Activated T-helper 1 cell treated with anti-CD3 and anti-CD28 coated beads, Interleukin-2, amount 50 U/mL, for 16 hours (primary cell): ENCODE results near the gene YWHAG.
A peak's percentile ranks its signal among the peaks of the same experiment; 100 is the strongest.
"Not testable (repeated sequence)": the region's sequence is repeated elsewhere in the genome, so short reads cannot be mapped to it uniquely, and the experiment has no call there.

Source experiments
- DNase-seq, 2 donors: peaks; one replicate each; pipeline ENCODE4 v3.0.0-alpha.2; 2020; ENCODE audit warnings: low read depth in 1 of 2, low spot score in 1 of 2

YWHAG gene

GRCh38 chr7:76380623-76380966 lies 21.8 kb upstream of the YWHAG start:
- DNase-seq, result no peak

- DNase-seq, result no peak
Observed at GRCh38 chr7:76377186-76377918, 18.6 kb upstream of the YWHAG start.

- no peak for DNase-seq
Observed at GRCh38 chr7:76375251-76375650, 16.5 kb upstream of the YWHAG start.

GRCh38 chr7:76372984-76373833 lies 14.4 kb upstream of the YWHAG start:
- no peak for DNase-seq

GRCh38 chr7:76371396-76371795 lies 12.6 kb upstream of the YWHAG start:
- DNase-seq, result no peak

DNA sequence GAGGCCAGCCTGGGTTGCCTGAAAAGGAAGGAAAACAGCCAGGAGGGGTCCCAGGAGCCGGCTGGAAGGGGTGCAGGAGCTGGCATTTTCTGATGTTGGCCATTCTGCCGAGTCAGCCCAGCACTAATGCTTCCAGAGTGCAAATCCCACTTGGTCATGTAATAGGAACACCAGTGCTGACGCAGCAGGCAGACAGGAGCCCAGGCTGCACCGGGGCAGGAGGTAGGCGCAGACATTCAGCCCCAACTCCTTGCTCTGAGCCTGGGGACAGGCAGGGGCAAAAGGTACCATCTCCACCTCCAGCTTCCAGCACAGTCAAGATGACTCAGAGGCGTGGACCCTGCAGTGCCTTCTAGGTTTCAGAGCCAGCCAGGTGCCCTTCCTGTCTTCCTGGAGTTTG lies 10.2 kb upstream of the YWHAG start:
- DNase-seq, result no peak

GRCh38 chr7:76368190-76368589 lies 9.4 kb upstream of the YWHAG start:
- no peak for DNase-seq

- no peak for DNase-seq
Observed at GRCh38 chr7:76364198-76364584, 5.4 kb upstream of the YWHAG start.

- not testable (repeated sequence) for DNase-seq
Observed at GRCh38 chr7:76363754-76364153, 5.0 kb upstream of the YWHAG start.

DNA sequence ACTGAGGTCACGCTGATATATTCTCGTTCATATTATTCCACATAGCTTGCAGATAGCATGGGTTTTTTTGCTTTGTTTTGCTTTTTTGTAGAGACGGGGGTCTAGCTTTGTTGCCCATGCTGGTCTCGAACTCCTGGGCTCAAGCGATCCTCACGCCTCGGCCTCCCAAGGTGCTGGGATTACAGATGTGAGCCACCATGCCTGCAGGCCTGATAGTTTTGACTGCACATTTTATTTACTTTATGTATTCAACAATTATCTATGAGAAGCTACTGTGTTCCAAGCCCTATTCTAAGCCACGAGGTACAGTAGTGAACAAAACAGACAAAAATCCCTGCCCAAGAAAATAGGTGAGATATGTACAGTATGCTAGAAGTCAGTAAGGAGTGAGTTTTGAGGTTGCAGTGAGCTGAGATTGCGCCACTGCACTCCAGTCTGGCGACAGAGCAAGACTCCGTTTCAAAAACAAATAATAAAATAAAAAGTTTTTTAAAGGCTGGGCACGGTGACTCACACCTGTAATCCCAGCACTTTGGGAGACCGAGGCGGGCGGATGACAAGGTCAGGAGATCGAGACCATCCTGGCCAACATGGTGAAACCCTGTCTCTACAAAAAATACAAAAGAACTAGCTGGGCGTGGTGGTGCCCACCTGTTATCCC lies 1.3 kb upstream of the YWHAG start:
- DNase-seq, result no peak

- DNase-seq, result peak; percentile 79 to 92
Observed at GRCh38 chr7:76359111-76359977, 553 bp upstream of the YWHAG start.

DNA sequence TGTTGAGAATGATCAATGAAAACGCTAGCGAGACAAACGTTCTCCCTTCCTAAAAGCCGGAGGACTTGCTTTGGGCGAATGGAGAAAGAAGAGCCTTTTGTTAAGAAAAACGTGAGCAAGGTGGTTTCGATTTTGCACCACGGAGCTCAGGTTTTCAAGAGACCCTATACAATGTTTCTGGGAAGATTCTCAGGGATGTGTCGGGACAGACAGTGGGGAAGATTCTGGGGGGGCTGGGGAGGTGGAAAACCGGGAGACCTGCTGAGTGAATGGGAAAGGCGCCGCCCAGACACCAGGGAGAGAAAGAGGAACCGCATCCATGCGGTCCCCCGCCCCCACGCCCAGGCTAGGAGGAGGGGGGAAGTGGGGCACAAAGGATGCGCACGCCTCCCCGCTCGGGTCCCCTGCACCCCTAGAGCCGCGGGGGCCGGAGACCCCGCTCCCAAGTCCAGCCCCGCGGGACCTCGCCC lies 745 bp downstream of the YWHAG start:
- DNase-seq, result peak; percentile 15 to 33

DNA sequence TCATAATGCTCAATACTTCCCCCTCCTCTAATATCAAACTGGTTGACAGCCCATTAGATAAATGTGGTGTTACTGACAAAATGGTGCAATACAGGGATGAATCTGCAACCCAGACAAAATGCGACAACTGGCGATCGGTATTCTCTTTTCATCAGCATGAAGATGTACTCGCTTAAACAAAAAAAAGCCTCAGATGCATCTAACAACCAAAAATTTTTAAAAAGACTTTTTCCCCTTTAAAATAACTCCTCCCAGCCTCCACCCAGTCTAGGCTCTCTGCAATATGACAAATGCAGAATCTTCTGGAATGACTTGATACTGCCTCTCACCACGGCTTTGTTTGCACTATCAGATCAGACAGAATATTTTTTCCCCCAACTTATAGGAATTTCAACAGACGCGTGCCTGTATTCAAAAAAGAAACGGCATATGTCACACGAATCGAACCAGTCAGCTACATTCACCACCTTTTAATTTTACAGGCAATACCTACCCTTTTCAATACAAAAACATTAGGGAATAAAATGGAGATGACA lies 1.2 kb downstream of the YWHAG start:
- DNase-seq, result no peak

GRCh38 chr7:76356823-76357222 lies 2.0 kb downstream of the YWHAG start:
- DNase-seq, result no peak

- no peak for DNase-seq
Observed at GRCh38 chr7:76356115-76356514, 2.7 kb downstream of the YWHAG start.

DNA sequence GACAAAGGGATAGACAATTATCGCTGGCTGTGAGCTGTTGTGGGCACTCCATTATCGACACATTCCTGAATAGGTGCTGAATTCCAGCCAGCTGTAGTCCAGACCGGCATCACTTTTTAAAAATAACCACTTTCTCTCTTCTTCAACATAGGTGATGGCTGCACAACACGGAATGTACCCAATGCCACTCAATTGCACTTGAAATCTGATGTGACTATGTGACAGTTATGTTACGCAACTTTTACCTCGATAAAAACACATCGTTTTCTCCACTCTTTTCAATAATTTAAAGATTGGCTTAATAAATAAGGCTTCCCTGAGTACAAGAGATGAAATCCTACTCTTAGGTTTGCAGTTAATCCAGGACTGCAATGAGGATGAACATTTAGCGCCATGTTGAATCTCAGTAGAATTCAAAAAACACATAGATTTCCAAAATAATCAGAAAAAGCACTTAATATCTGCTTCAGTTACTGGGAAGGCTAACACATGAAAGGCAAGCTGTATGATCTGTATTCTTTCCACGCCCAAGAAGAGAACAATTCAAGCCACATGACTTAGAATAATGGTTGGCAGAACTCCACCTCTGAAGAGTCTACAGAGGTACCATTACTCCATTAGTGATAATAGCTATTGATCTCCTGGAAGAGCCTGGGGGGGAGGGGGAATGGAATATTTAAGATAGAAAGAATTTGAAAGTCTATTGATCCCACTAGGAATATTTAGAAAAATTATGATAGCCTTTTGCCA lies 3.6 kb downstream of the YWHAG start:
- DNase-seq, result no peak

DNA sequence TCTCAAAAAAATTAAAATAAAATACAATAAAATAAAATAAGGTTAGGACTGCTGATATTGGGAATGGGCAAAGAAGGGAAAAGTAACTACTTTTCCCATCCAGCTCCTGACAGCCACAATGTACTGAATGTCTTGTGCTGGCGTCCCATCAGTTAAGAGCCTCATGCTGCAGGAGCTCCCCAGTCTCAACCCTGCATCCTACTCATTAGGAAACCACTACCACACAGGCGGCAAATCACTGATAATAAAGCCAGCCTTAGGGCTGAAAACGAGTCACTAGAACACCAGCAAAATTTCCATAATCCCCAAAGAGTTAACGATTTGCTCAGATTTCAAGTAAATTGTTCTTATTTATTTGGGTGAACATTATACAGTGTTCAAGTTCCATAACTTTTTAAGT lies 4.3 kb downstream of the YWHAG start:
- no peak for DNase-seq

- DNase-seq, result no peak
Observed at GRCh38 chr7:76353744-76354143, 5.0 kb downstream of the YWHAG start.

DNA sequence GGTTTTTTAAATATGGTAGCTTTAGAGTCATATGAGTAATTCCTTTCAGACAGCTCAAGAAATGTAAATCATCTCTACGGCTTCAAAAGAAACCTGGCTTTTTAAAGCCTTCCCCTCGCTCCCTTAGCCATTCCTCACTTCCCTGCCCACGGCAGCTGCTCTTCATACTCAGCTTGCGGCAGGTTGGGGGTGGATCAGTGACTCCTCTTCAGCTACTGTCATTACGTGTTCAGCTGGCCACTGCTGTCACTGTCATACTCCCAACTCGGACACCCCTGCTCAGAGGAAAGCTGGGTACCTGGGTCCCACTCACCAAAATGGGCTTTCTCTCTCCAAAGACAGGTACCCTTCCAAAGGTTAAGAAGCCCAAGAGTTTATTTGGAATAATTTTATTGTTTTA lies 6.6 kb downstream of the YWHAG start:
- DNase-seq, result no peak

DNA sequence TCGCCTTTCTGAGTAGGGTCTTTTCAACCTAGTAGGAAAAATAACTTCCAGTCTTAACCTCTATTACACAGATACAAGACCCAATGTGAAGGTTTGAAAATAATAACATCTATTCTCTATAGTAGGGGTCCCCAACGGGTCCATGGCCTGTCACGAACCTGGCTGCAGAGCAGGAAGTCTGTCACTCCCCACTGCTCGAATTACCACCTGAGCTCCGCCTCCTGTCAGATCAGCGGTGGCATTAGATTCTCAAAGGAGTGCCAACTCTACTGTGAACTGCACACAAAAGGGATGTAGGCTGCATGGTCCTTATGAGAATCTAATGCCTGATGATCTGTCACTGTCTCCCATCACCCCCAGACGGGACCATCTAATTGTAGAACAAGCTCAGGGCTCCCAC lies 7.4 kb downstream of the YWHAG start:
- DNase-seq, result no peak
